ENCODE data around the gene PPP1R14C.

The PPP1R14C gene

DNA sequence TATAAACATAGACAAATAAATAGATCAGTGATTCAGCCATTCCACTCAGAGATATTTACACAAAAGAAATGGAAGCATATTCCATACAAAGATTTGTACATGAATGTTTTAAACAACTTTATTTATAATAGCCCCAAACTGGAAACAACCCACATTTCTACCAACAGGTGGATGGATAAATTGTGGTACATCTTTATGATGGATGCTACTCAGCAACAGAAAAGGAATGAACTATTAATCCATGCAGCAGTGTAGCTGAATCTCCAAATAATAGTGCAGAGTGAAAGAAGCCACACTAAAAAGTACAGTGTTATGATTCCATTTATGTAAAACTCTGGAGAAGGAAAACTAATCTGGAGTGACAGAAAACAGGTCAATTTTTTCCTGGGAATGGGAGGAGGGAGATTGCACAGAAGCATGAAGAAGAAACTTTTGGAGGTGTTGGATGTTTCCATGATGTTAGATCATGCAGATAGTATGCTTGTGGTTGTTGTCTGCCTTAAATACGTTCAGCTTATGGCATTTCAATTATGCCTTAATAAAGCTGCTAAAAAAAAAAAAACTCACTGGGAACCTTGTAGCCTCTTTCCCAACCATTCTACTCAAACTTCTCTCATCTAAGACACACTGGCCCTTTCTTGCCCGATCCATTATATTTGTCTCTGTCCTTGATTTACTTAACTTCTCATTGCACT lies 100.9 kb downstream of the PPP1R14C start:
- TF ChIP-seq ZNF274 (IDR thresholded peaks at IDR 0.05; ENCODE audit: low read depth, low read length): no peak
- no peak overlapping the region for H3K4me3 ChIP-seq (ENCODE audit: low read length)

DNA sequence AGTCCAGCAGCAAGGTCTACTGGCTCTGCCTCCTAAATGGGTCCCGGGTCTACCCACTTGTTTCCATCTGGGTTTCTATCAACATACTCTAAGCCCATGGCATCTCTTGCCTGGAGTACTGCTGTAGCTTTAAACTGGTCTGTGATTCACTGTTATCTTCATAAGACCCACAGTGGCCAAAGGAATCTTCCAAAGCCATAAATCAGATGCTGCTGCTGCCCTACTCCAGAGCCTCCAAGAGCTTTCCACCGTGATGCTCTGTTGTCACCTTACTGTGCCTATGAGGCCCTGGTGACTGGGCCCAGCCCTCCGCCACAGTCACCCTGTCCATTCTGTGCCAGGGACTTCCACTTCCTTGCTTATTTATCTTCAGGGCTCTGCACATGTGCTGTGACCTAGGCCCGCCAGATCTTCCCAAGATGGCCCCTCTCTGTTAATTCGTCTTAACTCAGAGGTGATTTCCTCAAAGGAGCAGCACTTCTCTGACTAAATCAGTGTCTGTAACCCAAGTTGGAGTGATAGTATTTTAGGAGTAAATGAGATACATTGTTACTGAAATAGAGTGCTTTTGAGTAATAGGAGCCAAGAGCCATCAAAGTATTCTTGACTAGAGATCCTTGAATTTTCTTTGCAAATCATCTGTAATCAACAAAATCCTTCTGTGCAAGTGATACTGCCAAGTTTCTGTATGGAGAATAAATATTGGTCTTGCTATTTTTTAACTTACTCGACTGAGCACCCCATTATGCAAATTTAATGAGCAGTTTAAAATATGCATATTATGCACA lies 102.5 kb downstream of the PPP1R14C start:
- no peak overlapping the region for H3K4me3 ChIP-seq (ENCODE audit: low read length)
- TF ChIP-seq ZNF274 (IDR thresholded peaks at IDR 0.05; ENCODE audit: low read depth, low read length): no peak

DNA sequence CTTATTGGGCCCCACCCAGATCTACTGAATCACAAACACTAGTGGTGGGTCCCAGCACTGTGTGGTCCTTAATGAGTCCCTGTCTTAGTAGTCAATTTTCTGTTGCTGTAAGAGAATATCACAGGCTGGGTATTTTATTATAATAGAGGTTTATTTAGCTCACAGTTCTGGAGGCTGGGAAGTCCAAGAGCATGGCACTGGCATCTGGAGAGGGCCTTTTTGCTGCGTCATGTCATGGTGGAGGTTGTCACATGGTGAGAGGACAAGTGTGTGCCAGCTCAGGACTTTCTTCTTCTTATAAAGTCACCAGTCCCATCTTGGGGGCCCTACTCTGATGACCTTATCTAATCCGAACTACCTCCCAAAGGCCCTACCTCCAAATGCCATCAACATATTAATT lies 105.0 kb downstream of the PPP1R14C start:
- H3K4me3 ChIP-seq (ENCODE audit: low read length): no peak overlapping the region
- no peak for TF ChIP-seq ZNF274 (IDR thresholded peaks at IDR 0.05; ENCODE audit: low read depth, low read length)

DNA sequence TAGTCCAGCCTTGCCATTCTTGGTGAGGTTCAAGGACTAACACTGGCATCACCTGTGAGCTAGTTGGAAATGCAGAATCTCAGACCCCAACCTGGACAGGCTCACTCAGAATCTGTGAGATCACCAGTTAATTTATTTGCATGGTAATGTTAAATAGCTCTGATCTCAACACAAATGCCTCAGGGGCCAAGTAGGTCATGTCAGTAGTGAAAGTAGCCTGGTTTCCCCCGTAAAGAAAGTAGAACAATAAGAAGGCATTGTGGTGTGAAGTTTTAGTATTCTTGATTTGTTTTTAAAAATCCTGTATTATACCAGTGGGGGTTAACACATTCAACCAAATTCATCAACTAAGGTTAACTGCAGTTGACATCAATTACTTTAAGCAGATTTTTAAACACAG lies 105.5 kb downstream of the PPP1R14C start:
- TF ChIP-seq ZNF274 (IDR thresholded peaks at IDR 0.05; ENCODE audit: low read depth, low read length): no peak
- no peak overlapping the region for H3K4me3 ChIP-seq (ENCODE audit: low read length)

DNA sequence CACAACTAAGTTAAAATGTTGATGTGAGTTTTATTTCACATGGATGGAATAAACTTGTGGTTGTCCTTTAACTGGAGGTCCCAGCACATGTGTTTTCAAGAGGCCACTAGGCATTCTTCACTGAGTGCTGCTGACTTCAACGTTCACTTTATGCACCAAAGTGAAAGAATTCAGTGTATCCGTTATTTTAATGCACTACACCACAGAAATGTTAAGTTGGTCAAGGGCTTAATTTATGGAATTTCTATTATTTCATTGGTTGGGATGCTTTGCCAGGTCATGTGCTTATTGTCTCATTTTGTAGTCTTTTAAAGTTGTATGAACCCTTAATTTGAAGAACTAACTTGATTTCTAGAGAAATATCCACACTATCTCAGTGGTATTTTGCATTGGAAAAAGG lies 106.4 kb downstream of the PPP1R14C start:
- no peak overlapping the region for H3K4me3 ChIP-seq (ENCODE audit: low read length)
- no peak for TF ChIP-seq ZNF274 (IDR thresholded peaks at IDR 0.05; ENCODE audit: low read depth, low read length)

DNA sequence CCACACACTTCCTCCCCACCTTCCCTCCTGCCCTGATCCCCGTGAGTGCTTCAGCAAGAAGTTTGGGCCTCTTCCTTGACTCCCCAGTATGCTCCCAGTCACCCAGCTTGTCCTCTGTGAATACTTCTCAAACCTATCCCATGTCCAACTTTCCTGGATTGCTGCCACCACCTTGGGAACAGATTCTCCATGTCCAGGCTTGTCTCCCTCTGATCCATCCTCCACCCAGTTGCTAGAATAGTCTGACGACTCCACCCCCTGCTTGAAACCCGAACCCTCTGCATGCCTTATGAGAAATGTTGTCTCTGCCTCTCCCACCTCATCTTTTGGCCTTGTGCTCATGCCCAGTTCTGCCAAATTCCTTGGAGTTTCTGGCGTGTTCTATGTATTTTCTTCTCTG lies 108.0 kb downstream of the PPP1R14C start:
- H3K4me3 ChIP-seq (ENCODE audit: low read length): no peak overlapping the region
- TF ChIP-seq ZNF274 (IDR thresholded peaks at IDR 0.05; ENCODE audit: low read depth, low read length): no peak

DNA sequence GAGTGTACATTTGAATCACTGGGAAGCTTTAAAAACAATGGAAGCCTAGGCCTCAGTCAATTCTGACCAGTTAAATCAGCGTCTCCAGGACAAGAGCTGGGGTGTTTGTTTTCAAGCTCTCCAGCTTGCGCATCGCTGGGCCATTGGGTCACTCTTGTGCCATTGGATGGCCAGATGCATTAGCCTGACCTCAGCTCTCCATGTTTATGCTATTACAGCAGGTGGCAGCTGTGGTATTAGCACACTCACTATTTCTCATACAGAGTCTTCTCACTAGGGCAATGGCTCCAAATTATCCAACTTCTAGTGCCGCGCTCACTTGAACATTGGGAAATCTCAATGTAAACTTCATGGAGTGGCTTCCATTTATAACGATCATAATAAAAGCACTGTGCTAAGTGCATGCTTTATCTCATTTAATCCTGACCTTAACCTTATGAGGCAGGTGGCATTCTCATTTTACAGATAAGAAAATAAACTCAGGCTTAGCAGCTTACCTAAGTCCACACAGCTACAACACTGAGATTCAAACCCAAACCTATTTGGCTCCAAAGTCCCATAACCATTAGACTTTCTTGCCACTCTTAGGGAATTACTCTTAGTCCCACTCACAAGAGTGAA lies 108.8 kb downstream of the PPP1R14C start:
- TF ChIP-seq ZNF274 (IDR thresholded peaks at IDR 0.05; ENCODE audit: low read depth, low read length): no peak
- H3K4me3 ChIP-seq (ENCODE audit: low read length): no peak overlapping the region

DNA sequence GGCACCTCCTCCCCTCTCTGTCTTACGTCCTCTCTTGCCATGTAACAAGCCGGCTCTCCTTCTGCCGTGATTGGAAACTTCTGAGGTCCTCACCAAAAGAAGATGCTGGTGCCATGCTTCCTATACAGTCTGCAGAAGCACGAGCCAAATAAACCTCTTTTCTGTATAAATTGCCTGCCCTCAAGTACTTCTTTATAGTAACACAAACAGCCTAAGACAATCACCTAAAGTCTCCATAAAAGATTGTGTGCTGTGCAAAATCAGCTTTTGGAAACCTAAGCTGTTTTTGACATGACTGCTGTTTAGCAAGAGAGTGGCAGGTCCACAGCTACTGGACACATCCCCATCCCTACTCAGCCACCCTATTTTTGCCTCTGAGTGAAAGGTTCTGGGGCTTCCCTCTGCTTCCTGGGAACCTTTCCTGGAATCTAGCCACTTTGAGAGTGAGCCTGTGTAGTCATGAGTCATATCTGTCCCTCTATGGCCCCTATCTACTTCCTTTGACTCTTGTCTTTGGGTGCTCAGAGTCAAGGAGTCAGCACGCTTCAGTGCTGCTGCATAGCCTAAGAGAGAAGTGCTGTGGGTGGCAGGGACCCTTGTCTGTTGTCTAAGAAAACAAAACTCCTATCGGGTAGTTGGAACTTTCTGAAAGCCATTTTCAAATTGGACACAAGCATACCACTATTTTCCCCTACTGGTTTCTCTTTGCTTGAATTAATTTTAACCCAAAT lies 110.0 kb downstream of the PPP1R14C start:
- no peak for TF ChIP-seq ZNF274 (IDR thresholded peaks at IDR 0.05; ENCODE audit: low read depth, low read length)
- H3K4me3 ChIP-seq (ENCODE audit: low read length): no peak overlapping the region

DNA sequence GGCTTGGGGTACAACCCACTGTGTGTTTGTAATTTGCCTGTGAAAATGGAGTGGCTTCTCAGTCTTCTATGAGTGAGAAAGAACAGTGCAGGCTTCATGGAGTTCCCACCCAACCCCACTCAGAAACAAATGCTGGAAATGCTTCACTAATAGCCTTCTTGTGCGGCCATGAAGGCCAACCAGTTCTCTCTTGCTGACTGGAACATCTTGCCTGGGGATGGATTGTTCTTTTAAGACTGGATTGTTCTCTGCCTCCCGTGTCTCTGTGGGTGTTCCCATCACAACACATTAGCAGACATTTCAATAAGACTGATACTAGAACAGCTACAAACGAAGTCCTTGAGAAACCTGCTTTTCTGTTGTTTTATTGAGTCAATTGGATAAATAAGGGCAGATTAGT lies 110.6 kb downstream of the PPP1R14C start:
- H3K4me3 ChIP-seq (ENCODE audit: low read length): no peak overlapping the region
- TF ChIP-seq ZNF274 (IDR thresholded peaks at IDR 0.05; ENCODE audit: low read depth, low read length): no peak

DNA sequence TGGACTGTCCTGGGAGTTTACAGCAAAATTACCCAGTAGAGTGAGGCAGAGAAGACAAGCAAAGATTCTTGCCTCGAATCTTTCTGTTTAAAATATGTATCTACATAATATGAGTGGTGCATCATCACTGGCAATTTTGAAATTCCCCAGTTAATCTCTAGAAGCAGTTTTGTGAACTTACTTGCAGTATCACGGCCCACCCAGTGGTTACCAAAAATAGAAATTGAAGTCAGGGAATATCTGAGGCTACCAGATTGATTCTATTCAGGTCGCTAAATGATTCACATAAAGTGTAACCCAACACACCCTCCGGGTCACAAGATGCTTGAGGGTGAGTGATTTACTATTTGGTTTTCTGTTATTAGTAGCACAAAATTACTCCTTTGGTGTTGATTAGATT lies 111.9 kb downstream of the PPP1R14C start:
- no peak for TF ChIP-seq ZNF274 (IDR thresholded peaks at IDR 0.05; ENCODE audit: low read depth, low read length)
- no peak overlapping the region for H3K4me3 ChIP-seq (ENCODE audit: low read length)

DNA sequence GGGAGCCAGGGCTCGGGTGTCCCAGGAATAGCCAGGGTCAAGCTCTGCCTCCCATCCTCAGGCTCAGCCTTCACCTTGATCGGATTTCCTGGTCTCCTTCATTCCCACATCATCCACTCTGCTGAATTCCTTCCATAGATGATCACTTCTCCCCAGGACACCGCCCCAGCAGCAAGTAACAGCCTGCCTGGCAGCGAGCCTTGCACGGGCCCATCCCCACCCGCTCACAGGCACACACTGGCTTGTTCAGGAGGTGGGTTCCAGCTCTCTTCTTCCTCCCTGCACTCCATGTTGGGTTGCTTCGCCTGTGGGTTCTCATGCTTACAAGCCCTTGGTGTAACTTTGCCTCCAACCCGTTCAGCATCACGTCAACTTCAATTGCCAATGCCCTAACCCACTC lies 113.0 kb downstream of the PPP1R14C start:
- no peak for TF ChIP-seq ZNF274 (IDR thresholded peaks at IDR 0.05; ENCODE audit: low read depth, low read length)

DNA sequence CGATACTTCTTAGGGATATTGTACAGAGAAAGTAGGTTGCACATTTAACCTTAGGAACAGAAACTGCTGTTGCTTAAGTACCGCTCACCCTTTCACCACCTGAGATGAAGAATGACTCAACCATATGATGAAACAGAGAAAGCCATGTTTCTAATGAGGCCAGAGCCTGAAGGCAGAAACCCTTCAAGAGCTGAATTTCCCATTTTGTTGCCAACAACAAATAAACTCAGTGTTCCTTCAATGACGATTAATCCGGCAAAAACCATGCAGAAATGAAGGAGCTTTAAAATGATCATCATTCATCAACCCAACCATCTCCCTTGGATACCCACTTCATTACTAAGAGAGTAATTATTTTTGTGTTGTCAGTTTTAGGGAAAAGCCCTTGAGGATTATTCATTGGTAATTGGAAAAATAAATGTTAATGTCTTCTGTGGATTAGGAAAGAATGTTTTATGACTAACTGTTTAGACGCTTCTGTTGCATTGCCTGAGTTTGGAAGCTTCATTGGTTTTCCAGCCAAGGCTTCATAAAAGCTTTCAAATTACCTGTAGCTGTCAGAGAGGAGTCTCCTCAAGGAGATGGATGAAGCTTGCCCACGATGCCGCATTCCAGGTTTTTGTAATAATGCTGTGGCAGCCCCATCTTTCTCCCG lies 113.9 kb downstream of the PPP1R14C start:
- TF ChIP-seq ZNF274 (IDR thresholded peaks at IDR 0.05; ENCODE audit: low read depth, low read length): no peak
- no peak overlapping the region for H3K4me3 ChIP-seq (ENCODE audit: low read length)

More for the DNA sequence above, 113.0 kb downstream of the PPP1R14C start:
- H3K4me3 ChIP-seq (ENCODE audit: low read length): no peak overlapping the region

DNA sequence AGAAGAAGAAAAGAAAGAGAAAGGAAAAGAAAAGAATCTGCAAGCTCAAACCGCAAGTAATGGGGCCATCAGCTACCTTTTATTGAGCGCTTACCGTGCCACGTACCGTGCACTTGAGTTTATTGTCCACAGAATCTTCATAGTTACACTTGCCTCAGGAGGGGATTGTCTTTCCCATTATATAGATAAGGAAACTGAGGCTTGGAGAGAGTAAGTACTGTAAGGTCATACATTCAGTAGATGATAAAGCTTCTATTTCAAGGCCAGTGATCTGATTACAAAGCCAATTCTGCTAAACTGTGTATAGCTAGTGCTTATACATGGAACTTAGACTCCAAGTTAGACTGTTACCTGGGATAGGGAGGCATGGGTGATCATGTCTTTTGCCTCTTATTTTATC lies 115.5 kb downstream of the PPP1R14C start:
- H3K4me3 ChIP-seq (ENCODE audit: low read length): no peak overlapping the region
- no peak for TF ChIP-seq ZNF274 (IDR thresholded peaks at IDR 0.05; ENCODE audit: low read depth, low read length)

DNA sequence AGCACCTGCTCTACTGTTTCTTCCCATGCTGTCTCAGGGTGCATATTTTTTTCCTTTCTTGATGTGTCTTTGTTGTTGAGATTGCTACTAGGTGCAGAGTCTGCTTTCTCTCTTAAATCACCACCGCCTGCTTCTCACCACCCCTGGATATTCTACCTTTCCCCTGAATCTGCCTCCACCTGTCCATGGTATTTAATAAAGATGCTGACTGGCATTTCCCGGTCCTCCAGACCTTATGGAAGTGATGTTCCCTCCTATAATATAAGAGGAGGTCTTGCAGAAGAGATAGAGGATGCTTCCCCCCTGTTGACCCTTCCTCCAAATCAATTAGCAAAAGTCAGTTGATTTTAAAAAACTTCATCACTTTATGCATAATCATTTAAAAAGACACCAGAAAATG lies 118.1 kb downstream of the PPP1R14C start:
- TF ChIP-seq ZNF274 (IDR thresholded peaks at IDR 0.05; ENCODE audit: low read depth, low read length): no peak
- no peak overlapping the region for H3K4me3 ChIP-seq (ENCODE audit: low read length)

Data from GM08714 (cell line).